ENCODE measurements around the gene DDX60.
"Not testable (repeated sequence)": the region's sequence is repeated elsewhere in the genome, so short reads cannot be mapped to it uniquely, and the experiment has no call there.

Gene DDX60

GRCh38 chr4:168318266-168318895, at the start of gene DDX60:
DDX60 (minus strand) TSS chr4:168318752; CDS start chr4:168311259, 7,493 bp downstream.
- DNase-seq (ENCODE audit: low spot score): peak; percentile 55

GRCh38 chr4:168367065-168367464, 48.5 kb upstream of the DDX60 start:
- DNase-seq (ENCODE audit: low spot score): no peak

GRCh38 chr4:168362025-168362401, 43.5 kb upstream of the DDX60 start:
- DNase-seq (ENCODE audit: low spot score): no peak

GRCh38 chr4:168361365-168362024, 42.9 kb upstream of the DDX60 start:
- DNase-seq (ENCODE audit: low spot score): no peak

- no peak for DNase-seq (ENCODE audit: low spot score)
Observed at GRCh38 chr4:168360271-168360670, 41.7 kb upstream of the DDX60 start.

GRCh38 chr4:168357941-168358340, 39.4 kb upstream of the DDX60 start:
- no peak for DNase-seq (ENCODE audit: low spot score)

GRCh38 chr4:168353746-168354145, 35.2 kb upstream of the DDX60 start:
- no peak for DNase-seq (ENCODE audit: low spot score)

GRCh38 chr4:168337550-168337940, 19.0 kb upstream of the DDX60 start:
- no peak for DNase-seq (ENCODE audit: low spot score)

GRCh38 chr4:168336837-168337549, 18.4 kb upstream of the DDX60 start:
- DNase-seq (ENCODE audit: low spot score): no peak

GRCh38 chr4:168335621-168336020, 17.1 kb upstream of the DDX60 start:
- DNase-seq (ENCODE audit: low spot score): no peak

- DNase-seq (ENCODE audit: low spot score): no peak
Observed at GRCh38 chr4:168334053-168334452, 15.5 kb upstream of the DDX60 start.

GRCh38 chr4:168330575-168330974, 12.0 kb upstream of the DDX60 start:
- not testable (repeated sequence) for DNase-seq (ENCODE audit: low spot score)

GRCh38 chr4:168325591-168325990, 7.0 kb upstream of the DDX60 start:
- DNase-seq (ENCODE audit: low spot score): no peak

GRCh38 chr4:168321006-168321405, 2.5 kb upstream of the DDX60 start:
- no peak for DNase-seq (ENCODE audit: low spot score)

- no peak for DNase-seq (ENCODE audit: low spot score)
Observed at GRCh38 chr4:168319486-168320019, 1.0 kb upstream of the DDX60 start.

GRCh38 chr4:168317621-168318020, 931 bp downstream of the DDX60 start:
- no peak for DNase-seq (ENCODE audit: low spot score)

- no peak for DNase-seq (ENCODE audit: low spot score)
Observed at GRCh38 chr4:168309781-168310180, 8.8 kb downstream of the DDX60 start.

- no peak for DNase-seq (ENCODE audit: low spot score)
Observed at GRCh38 chr4:168308912-168309311, 9.6 kb downstream of the DDX60 start.

GRCh38 chr4:168306476-168306875, 12.1 kb downstream of the DDX60 start:
- DNase-seq (ENCODE audit: low spot score): no peak

GRCh38 chr4:168304744-168305459, 13.7 kb downstream of the DDX60 start:
- no peak for DNase-seq (ENCODE audit: low spot score)

- DNase-seq (ENCODE audit: low spot score): not testable (repeated sequence)
Observed at GRCh38 chr4:168303430-168303829, 15.1 kb downstream of the DDX60 start.

- DNase-seq (ENCODE audit: low spot score): no peak
Observed at GRCh38 chr4:168293386-168293975, 25.1 kb downstream of the DDX60 start.

All from globus pallidus (tissue), 1 donor.